HepG2 (cell line): ENCODE data around the gene TTLL8. TPM values are rescaled to one million over a fixed set of nuclear protein-coding genes. Genes with fewer than 3 reads are reported as not detected.

ENCODE experiments used
- GZF1 ChIP-seq: sonication (generic); formaldehyde crosslinking; IDR thresholded peaks from 2 replicates; pipeline ENCODE4 v1.5.1; 2020; ENCODE audit warnings: mild to moderate bottlenecking, missing genetic modification reagents
- HOXD1 ChIP-seq: sonication (generic); formaldehyde crosslinking; IDR thresholded peaks from 2 replicates; pipeline ENCODE4 v1.5.0; 2020; ENCODE audit warnings: missing genetic modification reagents
- JUND ChIP-seq: sonication (generic); formaldehyde crosslinking; IDR thresholded peaks from 2 replicates; pipeline ENCODE4 v1.8.0; 2022; ENCODE audit warnings: mild to moderate bottlenecking, missing genetic modification reagents
- KDM2A ChIP-seq: sonication (generic); formaldehyde crosslinking; IDR thresholded peaks from 2 replicates; pipeline ENCODE4 v1.4.0; 2020; ENCODE audit warnings: low read depth, missing genetic modification reagents, borderline replicate concordance
- MED8 ChIP-seq: sonication (generic); formaldehyde crosslinking; IDR thresholded peaks from 2 replicates; pipeline ENCODE4 v1.8.1; 2023; ENCODE audit warnings: mild to moderate bottlenecking, missing genetic modification reagents; ENCODE audit not compliant: insufficient replicate concordance
- MEF2D ChIP-seq: sonication (generic); formaldehyde crosslinking; IDR thresholded peaks from 2 replicates; pipeline ENCODE4 v1.5.1; 2020; ENCODE audit warnings: mild to moderate bottlenecking, missing genetic modification reagents
- NAIF1 ChIP-seq: sonication (generic); formaldehyde crosslinking; IDR thresholded peaks from 2 replicates; pipeline ENCODE4 v1.5.0; 2020; ENCODE audit warnings: mild to moderate bottlenecking, missing genetic modification reagents, borderline replicate concordance
- NR1H2 ChIP-seq: sonication (generic); formaldehyde crosslinking; IDR thresholded peaks from 2 replicates; pipeline ENCODE4 v1.8.1; 2022; ENCODE audit warnings: low read depth, missing genetic modification reagents, borderline replicate concordance
- PCBP1 ChIP-seq: fragments of 200-400 bp; formaldehyde crosslinking; IDR thresholded peaks from 2 replicates; pipeline ENCODE4 v1.6.1; 2017; ENCODE audit warnings: mild to moderate bottlenecking, low read depth, low read length, borderline replicate concordance
- POLR2A ChIP-seq, 2 experiments: IDR thresholded peaks; 2 replicates each; pipeline ENCODE4 v1.6.1; 2011; ENCODE audit warnings: low read depth in 2 of 2, low read length in 2 of 2, mild to moderate bottlenecking in 1 of 2, moderate library complexity in 1 of 2; ENCODE audit not compliant: insufficient read depth in 1 of 2
- RCOR2 ChIP-seq: IDR thresholded peaks from 2 replicates; pipeline ENCODE4 v1.6.1; 2016; ENCODE audit warnings: missing biosample characterization, missing genetic modification reagents
- SATB2 ChIP-seq: sonication (generic); formaldehyde crosslinking; IDR thresholded peaks from 2 replicates; pipeline ENCODE4 v1.5.0; 2020; ENCODE audit warnings: missing genetic modification reagents
- SMAD3 ChIP-seq: sonication (generic); formaldehyde crosslinking; IDR thresholded peaks from 2 replicates; pipeline ENCODE4 v1.4.0; 2020; ENCODE audit warnings: missing genetic modification reagents
- ZNF333 ChIP-seq: sonication (generic); formaldehyde crosslinking; IDR thresholded peaks from 2 replicates; pipeline ENCODE4 v1.4.0; 2020; ENCODE audit warnings: mild to moderate bottlenecking, missing genetic modification reagents, borderline replicate concordance
- ZNF44 ChIP-seq: sonication (generic); formaldehyde crosslinking; IDR thresholded peaks from 2 replicates; pipeline ENCODE4 v1.5.1; 2020; ENCODE audit warnings: mild to moderate bottlenecking, missing genetic modification reagents
- ZNF672 ChIP-seq: sonication (generic); formaldehyde crosslinking; IDR thresholded peaks from 2 replicates; pipeline ENCODE4 v1.8.1; 2022; ENCODE audit warnings: missing genetic modification reagents
- polyA plus RNA-seq, 8 experiments: library from polyadenylated mRNA; depleted of rRNA in 3 of 8; stranded (reverse) in 7 of 8; unstranded in 1 of 8; fragments of >200 nt; fragmentation: Illumina TruSeq in 4 of 8; extraction: Trizol in 4 of 8; gene quantifications; 2 replicates each; pipeline versions ENCODE4 v1.2.1 to v1.2.3, GENCODE V29; 2011 to 2016; ENCODE audit warnings: low read depth in 4 of 8, missing spikeins in 1 of 8, mixed read lengths in 1 of 8; ENCODE audit not compliant: insufficient read depth in 1 of 8
- total RNA-seq, 5 experiments: library from RNA; depleted of rRNA; stranded (reverse); fragments of >200 nt; fragmentation: Illumina TruSeq; extraction: Trizol; gene quantifications; 2 replicates each; pipeline ENCODE4 v1.2.3, GENCODE V29; 2016; ENCODE audit warnings: low read depth in 1 of 5
- TF ChIP-seq, protein P1 (sequence below): IDR thresholded peaks from 2 replicates; pipeline ENCODE4 v1.6.1; 2012; ENCODE audit warnings: low read length, improper control_type of control experiment
- TF ChIP-seq, protein P2 (sequence below): sonication (generic); formaldehyde crosslinking; IDR thresholded peaks from 2 replicates; pipeline ENCODE4 v1.5.0; 2020; ENCODE audit warnings: mild to moderate bottlenecking, missing genetic modification reagents
- TF ChIP-seq, protein P3 (sequence below): sonication (generic); formaldehyde crosslinking; IDR thresholded peaks from 2 replicates; pipeline ENCODE4 v1.4.0; 2020; ENCODE audit warnings: missing genetic modification reagents
- TF ChIP-seq, protein P4 (sequence below): sonication (generic); formaldehyde crosslinking; IDR thresholded peaks from 2 replicates; pipeline ENCODE4 v1.8.1; 2023; ENCODE audit warnings: mild to moderate bottlenecking, moderate library complexity, missing genetic modification reagents

TTLL8 gene
- total and polyA plus RNA-seq, 2 of the 13 experiments (the other 11 are each of a cell fraction or from before 2014, with no cell fraction given): not detected

DNA sequence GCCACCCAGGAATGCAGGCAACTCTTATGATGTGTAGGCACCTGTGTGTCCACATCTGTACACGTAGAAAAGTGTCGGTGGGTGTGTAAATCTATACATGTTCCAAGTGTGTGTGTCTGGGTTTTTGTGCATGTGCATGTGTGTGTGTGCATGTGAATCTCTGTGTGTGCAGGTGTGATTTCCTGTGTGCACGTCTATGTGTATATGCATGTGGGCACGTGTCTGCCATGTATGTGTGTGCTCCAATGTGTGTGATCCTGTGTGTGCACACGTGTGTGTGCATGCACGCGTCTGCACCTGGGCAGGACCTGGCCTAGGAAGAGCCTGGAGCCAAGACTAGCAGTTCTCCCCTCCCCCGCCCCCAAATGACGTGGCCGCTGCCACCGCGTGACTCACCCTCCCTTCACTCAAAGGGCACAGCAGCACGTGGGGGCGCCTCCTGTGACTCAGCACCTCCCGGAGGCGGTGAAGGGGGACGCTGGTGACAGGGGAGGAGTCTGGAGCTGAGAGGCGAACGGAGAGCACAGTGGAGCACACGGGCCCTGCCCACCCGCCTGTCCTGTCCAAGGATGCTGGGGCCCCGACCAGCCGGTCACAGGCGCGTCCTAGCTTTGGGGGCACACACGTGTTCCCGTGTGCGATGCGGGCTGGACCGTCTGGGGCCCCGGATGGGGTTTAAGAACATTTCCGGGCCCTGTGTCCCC, 87.4 kb downstream of the TTLL8 start (continued):
- TF ChIP-seq, protein P1, sequence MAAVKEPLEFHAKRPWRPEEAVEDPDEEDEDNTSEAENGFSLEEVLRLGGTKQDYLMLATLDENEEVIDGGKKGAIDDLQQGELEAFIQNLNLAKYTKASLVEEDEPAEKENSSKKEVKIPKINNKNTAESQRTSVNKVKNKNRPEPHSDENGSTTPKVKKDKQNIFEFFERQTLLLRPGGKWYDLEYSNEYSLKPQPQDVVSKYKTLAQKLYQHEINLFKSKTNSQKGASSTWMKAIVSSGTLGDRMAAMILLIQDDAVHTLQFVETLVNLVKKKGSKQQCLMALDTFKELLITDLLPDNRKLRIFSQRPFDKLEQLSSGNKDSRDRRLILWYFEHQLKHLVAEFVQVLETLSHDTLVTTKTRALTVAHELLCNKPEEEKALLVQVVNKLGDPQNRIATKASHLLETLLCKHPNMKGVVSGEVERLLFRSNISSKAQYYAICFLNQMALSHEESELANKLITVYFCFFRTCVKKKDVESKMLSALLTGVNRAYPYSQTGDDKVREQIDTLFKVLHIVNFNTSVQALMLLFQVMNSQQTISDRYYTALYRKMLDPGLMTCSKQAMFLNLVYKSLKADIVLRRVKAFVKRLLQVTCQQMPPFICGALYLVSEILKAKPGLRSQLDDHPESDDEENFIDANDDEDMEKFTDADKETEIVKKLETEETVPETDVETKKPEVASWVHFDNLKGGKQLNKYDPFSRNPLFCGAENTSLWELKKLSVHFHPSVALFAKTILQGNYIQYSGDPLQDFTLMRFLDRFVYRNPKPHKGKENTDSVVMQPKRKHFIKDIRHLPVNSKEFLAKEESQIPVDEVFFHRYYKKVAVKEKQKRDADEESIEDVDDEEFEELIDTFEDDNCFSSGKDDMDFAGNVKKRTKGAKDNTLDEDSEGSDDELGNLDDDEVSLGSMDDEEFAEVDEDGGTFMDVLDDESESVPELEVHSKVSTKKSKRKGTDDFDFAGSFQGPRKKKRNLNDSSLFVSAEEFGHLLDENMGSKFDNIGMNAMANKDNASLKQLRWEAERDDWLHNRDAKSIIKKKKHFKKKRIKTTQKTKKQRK: no peak
- TF ChIP-seq KDM2A (CRISPR knock-in tag) (peak; percentile 71), MED8 (no peak), RCOR2 (0 out of 2 replicates have a peak, but pooled peaks have one; percentile 39), POLR2A (IDR thresholded peaks at IDR 0.05; ENCODE audit: insufficient read depth in 1 of 2, low read depth in 2 of 2, low read length in 2 of 2) (peak in 1 of 2 experiments; percentile 59; a peak in 2 of 4 replicates), PCBP1 (0 out of 2 replicates have a peak, but pooled peaks have one; percentile 76), NAIF1 (CRISPR knock-in tag) (peak; percentile 77; the same call in 1 of the 2 replicates), HOXD1 (CRISPR knock-in tag) (no peak), GZF1 (CRISPR knock-in tag) (0 out of 2 replicates have a peak, but pooled peaks have one; percentile 69), JUND (CRISPR knock-in tag) (peak; percentile 98), ZNF333 (CRISPR knock-in tag) (no peak), ZNF672 (CRISPR knock-in tag) (no peak), MEF2D (peak; percentile 87; the same call in 1 of the 2 replicates), SATB2 (0 out of 2 replicates have a peak, but pooled peaks have one; percentile 73), NR1H2 (CRISPR knock-in tag) (no peak), ZNF44 (CRISPR knock-in tag) (peak; percentile 58; the same call in 1 of the 2 replicates), SMAD3 (CRISPR knock-in tag) (peak; percentile 78; the same call in 1 of the 2 replicates)
- TF ChIP-seq, protein P2, sequence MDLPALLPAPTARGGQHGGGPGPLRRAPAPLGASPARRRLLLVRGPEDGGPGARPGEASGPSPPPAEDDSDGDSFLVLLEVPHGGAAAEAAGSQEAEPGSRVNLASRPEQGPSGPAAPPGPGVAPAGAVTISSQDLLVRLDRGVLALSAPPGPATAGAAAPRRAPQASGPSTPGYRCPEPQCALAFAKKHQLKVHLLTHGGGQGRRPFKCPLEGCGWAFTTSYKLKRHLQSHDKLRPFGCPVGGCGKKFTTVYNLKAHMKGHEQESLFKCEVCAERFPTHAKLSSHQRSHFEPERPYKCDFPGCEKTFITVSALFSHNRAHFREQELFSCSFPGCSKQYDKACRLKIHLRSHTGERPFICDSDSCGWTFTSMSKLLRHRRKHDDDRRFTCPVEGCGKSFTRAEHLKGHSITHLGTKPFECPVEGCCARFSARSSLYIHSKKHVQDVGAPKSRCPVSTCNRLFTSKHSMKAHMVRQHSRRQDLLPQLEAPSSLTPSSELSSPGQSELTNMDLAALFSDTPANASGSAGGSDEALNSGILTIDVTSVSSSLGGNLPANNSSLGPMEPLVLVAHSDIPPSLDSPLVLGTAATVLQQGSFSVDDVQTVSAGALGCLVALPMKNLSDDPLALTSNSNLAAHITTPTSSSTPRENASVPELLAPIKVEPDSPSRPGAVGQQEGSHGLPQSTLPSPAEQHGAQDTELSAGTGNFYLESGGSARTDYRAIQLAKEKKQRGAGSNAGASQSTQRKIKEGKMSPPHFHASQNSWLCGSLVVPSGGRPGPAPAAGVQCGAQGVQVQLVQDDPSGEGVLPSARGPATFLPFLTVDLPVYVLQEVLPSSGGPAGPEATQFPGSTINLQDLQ: 0 out of 2 replicates have a peak, but pooled peaks have one; percentile 19
- TF ChIP-seq, protein P3, sequence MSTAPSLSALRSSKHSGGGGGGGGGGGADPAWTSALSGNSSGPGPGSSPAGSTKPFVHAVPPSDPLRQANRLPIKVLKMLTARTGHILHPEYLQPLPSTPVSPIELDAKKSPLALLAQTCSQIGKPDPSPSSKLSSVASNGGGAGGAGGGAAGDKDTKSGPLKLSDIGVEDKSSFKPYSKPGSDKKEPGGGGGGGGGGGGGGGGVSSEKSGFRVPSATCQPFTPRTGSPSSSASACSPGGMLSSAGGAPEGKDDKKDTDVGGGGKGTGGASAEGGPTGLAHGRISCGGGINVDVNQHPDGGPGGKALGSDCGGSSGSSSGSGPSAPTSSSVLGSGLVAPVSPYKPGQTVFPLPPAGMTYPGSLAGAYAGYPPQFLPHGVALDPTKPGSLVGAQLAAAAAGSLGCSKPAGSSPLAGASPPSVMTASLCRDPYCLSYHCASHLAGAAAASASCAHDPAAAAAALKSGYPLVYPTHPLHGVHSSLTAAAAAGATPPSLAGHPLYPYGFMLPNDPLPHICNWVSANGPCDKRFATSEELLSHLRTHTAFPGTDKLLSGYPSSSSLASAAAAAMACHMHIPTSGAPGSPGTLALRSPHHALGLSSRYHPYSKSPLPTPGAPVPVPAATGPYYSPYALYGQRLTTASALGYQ (CRISPR knock-in tag): peak; percentile 58; the same call in 1 of the 2 replicates
- TF ChIP-seq, protein P4, sequence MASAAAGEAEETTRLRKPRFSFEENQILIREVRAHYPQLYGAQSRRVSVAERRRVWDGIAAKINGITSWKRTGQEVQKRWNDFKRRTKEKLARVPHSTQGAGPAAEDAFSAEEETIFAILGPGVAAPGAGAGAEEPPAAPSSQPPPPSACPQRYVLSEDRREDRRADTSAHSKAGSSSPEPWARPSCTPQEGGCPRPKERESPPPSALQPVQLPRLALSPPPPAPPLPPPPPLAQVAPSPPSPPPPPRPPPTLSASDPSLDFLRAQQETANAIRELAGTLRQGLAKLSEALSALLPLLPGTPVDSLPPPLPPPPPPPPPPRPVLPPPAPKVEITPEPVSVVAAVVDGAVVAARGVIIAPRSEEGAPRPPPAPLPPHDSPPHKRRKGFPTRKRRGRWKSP (CRISPR knock-in tag): peak; percentile 74; the same call in 1 of the 2 replicates
